NCI-H187 treated with DMSO at 0.1 percent for 48 hours (cell line): ENCODE data around the gene ZNRF2.

Source experiments
- DNase-seq: peaks from one replicate; lab custom pipeline; 2025; lab: John Stamatoyannopoulos, UW

ZNRF2 gene

DNA sequence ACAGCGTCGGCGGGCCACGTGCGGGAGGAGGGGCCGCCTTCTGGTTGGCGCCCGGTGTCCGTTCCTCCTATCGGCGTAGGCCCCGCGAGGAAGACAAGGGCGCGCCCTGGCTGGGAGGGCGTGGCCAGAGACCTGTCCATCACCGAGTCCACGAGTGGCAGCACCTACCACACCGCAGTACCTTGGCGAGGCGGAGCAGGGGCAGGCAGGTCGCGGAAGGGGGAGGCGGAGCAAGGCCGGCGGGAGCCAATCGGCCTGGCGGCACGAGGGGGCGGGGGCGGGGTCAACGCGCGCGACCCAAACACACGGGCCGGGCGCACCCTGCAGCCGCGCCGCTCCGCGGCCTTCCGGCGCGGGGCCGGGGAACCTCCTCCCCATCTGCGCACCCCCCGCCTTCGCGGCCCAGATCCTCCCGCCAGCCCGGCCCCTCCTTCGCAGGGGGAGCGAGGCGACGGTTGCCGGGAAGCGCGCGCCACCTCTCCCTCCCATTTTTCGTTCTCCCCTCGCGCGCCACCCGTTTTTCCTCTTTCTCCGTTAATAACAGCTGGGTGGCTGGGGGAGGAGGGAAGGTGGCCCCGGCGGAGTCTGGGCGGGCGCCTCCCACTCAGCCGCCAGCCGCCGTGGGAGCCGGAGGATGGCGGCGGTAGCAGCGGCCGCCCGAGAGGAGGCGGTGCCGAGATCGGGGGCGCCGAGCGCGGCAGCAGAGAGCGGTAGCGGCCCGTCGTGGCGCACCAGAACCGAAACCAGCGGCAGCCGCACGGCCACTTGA, at the start of gene ZNRF2:
TSS of gene ZNRF2 (plus strand) at position 300 of the 769 bp plus-strand sequence. CDS start 761 bp downstream, outside the sequence.
- peak; percentile 92 for DNase-seq

DNA sequence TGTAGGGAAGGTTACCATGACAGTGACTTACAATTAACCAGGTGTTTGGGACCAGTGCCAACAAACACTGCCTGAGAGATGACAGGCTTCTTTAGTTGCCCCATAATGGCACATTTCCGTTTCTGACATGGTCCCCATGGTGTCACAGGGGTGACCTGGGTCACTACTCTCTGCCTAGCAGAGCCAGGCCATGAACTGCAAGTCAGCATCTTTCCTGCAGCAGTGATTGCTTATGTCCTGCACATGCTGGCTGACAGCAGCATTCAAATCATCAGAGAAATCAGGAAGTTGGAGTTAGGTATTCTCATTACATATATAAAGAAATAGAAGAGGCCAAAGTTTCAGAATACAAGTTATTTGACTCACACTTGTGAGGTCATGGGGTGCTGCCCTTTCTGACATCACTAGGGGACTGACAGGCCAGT, 47.1 kb upstream of the ZNRF2 start:
- DNase-seq, result no peak

- no peak for DNase-seq
Observed at GRCh38 chr7:30238721-30239441, 45.5 kb upstream of the ZNRF2 start.

- no peak for DNase-seq
Observed at GRCh38 chr7:30240106-30240800, 44.1 kb upstream of the ZNRF2 start.

DNA sequence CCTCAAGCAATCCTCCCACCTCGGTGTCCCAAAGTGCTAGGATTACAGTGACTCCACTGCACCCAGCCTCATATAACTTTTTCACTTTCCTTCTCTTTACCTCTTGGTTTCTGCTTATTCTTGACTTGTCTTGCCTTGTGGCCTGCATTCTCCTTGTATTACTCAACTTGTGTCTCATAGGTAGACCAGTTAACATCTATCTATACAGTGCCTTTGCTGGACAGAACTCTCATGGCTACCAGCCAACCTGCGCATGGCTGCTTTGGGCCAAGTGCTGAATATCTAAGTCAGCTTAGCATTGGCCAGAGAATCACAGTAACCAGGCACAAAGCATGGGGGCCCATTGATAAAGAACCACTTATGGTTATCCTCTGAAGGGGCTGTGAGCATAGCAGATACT, 42.6 kb upstream of the ZNRF2 start:
- DNase-seq, result no peak

DNA sequence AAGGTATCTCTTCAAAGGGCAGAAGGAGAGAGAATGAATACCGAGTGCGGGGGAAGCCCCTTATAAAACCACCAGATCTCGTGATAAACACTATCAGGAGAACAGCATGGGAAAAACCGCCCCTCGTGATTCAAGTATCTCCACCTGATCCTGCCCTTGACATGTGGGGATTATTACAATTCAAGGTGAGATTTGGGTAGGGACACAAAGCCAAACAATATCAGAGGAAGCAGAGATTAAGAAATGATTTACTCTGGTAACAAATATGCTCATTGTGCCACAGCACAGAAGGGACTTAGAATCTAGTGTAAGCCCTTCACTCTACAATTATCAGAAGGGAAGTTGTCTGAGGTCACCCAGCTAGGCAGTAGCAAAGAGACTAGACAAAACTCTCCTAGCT, 40.1 kb upstream of the ZNRF2 start:
- DNase-seq, result no peak

DNA sequence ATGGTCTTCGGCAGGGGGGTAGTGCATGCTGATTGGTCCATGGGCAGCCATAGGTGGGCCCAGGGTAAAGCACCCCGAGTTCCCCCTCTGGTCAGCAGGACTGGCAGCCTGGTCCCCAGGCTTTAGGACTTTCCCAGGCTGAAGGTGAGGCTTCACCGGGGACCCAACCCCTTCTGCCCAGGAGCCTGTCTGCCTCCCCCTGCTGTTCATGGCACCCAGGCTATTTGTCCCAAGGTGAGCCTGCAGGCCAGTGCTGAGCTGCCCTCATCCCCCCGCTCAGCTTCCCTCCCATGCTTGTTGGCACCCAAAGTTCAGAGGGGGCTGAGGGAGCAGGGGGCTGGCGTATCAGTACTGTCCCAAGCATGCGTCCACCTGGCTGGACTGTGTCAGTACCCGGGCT, 38.5 kb upstream of the ZNRF2 start:
- no peak for DNase-seq

DNA sequence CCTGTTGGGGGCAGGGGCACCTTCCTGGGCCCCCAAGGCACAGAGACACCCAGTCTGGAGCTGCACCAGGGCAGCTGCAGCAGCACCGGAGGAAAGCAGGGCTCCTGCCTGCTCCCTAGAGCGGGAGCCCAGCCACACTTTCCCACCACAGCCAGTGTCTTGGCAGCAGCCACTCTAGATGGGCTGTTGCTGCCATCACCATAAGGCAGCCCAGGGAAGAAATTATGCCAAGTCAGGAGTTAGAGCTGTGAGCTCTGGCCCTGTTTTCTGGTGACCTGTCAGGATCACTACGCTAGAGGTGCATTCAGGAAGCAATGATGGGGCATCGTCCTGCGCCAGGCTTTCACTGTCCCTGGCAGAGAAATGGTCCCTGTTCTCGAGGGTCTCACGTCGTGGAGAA, 38.0 kb upstream of the ZNRF2 start:
- no peak for DNase-seq

DNA sequence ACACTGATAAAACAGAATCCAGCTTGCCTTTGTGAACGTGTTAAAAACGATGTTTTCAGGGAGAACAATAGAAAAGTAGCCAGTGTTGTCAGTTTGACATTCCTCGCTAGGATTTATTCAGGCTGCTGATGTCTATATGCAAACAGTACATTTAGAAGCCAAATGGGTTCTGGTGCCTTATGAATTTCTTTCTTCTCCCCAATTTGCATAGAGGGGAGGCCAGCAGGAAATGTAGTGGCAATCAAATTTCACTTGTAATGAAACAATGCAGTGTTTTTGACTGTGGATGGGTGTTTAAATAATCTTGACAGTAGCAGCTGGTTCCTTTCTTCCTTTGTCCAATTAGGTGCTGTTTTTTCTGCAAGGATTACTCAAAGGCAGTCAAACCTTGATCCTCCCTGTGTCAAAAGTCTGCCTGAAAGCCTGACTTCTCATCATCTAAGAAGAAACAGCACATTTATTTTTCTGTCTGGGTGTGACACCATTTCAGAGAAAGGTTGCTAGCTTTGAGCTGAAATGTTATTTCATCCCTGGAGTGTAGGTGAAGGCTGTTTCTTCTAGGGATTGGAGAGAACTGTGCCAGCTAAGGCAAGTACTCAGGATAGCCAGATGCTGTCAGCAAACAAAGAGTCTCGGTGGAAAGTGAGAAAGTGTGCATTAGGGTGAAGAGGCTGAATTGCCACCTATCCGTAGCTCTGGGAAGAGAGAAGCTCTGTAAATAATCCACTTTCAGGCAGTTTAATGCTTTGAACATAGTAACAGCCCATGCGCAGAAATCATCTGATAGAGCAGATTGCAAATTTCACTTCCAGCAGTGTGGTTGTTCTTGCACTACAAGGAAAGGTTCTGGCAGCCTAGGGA, 36.6 kb upstream of the ZNRF2 start:
- DNase-seq, result peak; percentile 67

DNA sequence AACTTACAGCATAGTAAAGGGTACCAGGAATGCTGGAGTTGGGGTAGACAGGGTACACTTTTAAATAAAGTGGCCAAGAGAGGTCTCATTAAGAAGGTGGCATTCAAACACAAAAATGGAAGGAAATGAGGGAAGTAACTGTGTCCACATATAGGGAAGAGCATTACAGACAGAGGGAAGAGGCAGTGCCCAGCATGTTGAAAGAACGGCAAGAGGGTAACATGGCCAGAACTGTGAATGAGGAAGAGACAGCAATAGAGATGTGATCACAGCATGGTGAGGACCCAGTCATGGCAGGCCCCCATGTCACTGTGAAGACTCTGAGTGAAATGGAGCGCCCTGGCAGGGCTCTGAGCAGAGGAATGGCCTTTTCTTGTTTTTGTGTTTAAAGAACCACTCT, 35.1 kb upstream of the ZNRF2 start:
- DNase-seq, result no peak

GRCh38 chr7:30249986-30250774, 34.2 kb upstream of the ZNRF2 start:
- no peak for DNase-seq

- no peak for DNase-seq
Observed at GRCh38 chr7:30251708-30252329, 32.6 kb upstream of the ZNRF2 start.

GRCh38 chr7:30252885-30253795, 31.3 kb upstream of the ZNRF2 start:
- no peak for DNase-seq

GRCh38 chr7:30253796-30254165, 30.6 kb upstream of the ZNRF2 start:
- DNase-seq, result no peak

- no peak for DNase-seq
Observed at GRCh38 chr7:30254248-30254647, 30.1 kb upstream of the ZNRF2 start.

DNA sequence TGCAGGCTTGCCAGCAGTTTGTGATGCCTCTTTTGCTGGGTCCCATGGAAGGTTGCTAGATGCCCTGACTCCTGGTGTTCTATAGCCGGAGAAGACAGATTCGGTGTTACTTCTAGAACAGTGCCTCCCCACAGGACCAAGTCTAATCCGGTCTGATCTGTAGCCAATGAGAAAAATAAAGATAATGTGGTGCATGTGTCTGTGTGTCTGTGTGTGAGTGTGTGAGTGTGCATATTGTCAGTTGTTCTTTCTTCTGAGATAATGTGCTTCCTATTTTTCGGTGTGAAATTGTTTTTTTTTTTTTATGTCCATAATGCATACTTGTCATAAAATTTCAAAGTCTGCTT, 29.7 kb upstream of the ZNRF2 start:
- DNase-seq, result no peak

- no peak for DNase-seq
Observed at GRCh38 chr7:30255064-30255769, 29.2 kb upstream of the ZNRF2 start.

- no peak for DNase-seq
Observed at GRCh38 chr7:30256349-30256858, 28.0 kb upstream of the ZNRF2 start.

DNA sequence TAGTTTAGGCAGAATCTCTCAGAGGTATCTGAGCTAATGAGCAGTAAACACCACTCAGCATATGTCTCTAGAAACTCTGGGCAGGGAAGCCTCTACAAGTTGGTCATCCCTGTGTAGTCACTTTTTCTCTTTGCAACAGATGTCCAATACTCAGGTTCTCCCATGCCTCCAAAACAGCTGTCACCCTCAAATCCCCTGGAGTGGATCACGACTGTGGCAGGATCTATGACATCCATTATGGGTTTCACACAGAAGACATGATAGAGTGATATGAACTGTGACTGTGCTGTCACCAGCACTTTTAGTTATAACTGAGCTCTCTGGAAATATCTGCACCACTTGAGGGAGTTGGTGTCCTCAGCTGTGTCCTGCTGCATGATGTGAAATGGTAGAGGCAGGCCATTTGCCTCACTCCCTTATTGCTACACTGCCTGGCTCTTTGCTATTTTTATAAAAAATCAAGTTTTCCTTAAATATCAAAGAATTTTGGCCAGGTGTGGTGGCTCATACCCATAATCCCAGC, 24.1 kb upstream of the ZNRF2 start:
- no peak for DNase-seq
